GM12873 (cell line): Measurements from ENCODE around the gene MMADHC.

Experiments used
- TF ChIP-seq, protein P1 (sequence below): IDR thresholded peaks from 2 replicates; pipeline ENCODE4 v1.5.1; 2012; ENCODE audit warnings: low read depth, mild to moderate bottlenecking, moderate library complexity, low read length, control low read depth; ENCODE audit not compliant: insufficient read depth; ENCODE audit errors: missing control alignments

Gene MMADHC

DNA sequence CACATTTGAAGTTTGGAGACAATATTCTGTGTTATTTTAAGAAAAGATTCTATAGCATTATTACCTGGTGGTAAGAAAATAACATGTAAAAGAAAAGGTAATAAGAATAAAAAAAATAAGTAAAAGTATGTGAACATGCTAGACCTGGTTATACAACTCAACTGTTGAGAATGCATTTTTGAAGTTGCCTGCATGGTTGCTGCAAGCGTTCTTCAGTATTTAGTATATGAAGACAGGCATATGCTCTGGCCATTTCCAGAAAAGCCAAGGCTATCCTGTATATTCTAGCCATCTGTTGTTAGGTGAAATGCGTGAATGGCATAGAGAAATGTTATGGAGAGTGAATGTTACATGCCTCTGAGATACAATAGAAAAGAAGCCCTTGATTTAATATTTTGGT lies 6.8 kb upstream of the MMADHC start:
- TF ChIP-seq, protein P1, sequence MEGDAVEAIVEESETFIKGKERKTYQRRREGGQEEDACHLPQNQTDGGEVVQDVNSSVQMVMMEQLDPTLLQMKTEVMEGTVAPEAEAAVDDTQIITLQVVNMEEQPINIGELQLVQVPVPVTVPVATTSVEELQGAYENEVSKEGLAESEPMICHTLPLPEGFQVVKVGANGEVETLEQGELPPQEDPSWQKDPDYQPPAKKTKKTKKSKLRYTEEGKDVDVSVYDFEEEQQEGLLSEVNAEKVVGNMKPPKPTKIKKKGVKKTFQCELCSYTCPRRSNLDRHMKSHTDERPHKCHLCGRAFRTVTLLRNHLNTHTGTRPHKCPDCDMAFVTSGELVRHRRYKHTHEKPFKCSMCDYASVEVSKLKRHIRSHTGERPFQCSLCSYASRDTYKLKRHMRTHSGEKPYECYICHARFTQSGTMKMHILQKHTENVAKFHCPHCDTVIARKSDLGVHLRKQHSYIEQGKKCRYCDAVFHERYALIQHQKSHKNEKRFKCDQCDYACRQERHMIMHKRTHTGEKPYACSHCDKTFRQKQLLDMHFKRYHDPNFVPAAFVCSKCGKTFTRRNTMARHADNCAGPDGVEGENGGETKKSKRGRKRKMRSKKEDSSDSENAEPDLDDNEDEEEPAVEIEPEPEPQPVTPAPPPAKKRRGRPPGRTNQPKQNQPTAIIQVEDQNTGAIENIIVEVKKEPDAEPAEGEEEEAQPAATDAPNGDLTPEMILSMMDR = no peak

- TF ChIP-seq, protein P1 = no peak
Measured at GRCh38 chr2:149587950-149588487, 444 bp upstream of the MMADHC start.

GRCh38 chr2:149586898-149587219 lies 716 bp downstream of the MMADHC start:
- TF ChIP-seq, protein P1 = no peak

- TF ChIP-seq, protein P1 = no peak
Measured at GRCh38 chr2:149586063-149586462, 1.5 kb downstream of the MMADHC start.

GRCh38 chr2:149585166-149585885 lies 2.2 kb downstream of the MMADHC start:
- TF ChIP-seq, protein P1 = no peak

- TF ChIP-seq, protein P1 = no peak
Measured at GRCh38 chr2:149579972-149580882, 7.3 kb downstream of the MMADHC start.

DNA sequence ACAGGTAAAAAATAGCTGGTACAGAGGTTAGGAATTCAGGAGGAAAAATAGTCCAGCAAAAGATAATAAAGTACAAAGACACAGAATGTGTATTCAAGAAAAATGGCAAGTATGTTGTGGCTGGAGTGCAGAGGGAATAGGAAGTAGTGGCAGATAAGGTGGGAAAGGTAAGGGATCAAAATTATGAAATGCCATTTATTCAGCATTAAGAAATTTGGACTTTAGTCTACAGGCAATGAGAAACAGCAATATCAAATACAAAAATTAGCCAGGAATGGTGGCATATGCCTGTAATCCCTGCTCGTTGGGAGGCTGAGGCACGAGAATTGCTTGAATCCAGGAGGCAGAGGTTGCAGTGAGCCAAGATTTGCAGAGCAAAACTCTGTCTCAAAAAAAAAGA lies 10.3 kb downstream of the MMADHC start:
- TF ChIP-seq, protein P1 = no peak
